Fibroblast of pulmonary artery (primary cell): ENCODE results near the gene ARHGEF9.

ENCODE experiments used
- DNase-seq: peaks from one replicate; pipeline ENCODE4 v3.0.0-alpha.2; 2010; ENCODE audit warnings: low read depth
- H3K4me3 ChIP-seq: replicated peaks from 2 replicates; pipeline ENCODE4 v1.5.1; 2011; ENCODE audit warnings: low read depth, mild to moderate bottlenecking, control low read depth, low read length, moderate library complexity
- CTCF ChIP-seq: IDR thresholded peaks from 2 replicates; pipeline ENCODE4 v1.5.1; 2011; ENCODE audit warnings: mild to moderate bottlenecking, control low read depth, low read length, inconsistent platforms; ENCODE audit errors: missing control alignments

Gene ARHGEF9

GRCh38 chrX:63708801-63709200 lies 76.2 kb downstream of the ARHGEF9 start:
- no peak for DNase-seq
- no peak for TF ChIP-seq CTCF
- H3K4me3 ChIP-seq, result no peak overlapping the region

DNA sequence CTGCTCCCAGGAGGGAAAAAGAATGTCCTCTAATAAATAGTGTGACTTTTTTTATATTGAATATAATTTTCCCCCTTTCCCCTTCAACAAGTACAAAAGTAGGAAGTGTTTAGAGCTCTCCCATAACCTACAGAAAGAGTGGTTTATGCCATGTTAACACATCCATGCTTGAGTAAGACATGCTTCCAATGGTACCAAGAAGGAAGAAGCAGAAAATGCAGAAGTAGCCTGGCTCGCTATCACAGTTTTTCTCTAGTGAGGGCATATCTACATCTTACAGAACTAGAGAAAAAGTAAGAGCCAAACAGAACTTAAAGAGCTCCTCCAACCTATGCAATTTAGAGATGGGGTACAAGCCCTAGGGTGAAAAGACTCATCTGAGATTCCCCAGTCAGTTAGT lies 82.5 kb downstream of the ARHGEF9 start:
- H3K4me3 ChIP-seq, result no peak overlapping the region
- no peak for TF ChIP-seq CTCF
- DNase-seq, result no peak

DNA sequence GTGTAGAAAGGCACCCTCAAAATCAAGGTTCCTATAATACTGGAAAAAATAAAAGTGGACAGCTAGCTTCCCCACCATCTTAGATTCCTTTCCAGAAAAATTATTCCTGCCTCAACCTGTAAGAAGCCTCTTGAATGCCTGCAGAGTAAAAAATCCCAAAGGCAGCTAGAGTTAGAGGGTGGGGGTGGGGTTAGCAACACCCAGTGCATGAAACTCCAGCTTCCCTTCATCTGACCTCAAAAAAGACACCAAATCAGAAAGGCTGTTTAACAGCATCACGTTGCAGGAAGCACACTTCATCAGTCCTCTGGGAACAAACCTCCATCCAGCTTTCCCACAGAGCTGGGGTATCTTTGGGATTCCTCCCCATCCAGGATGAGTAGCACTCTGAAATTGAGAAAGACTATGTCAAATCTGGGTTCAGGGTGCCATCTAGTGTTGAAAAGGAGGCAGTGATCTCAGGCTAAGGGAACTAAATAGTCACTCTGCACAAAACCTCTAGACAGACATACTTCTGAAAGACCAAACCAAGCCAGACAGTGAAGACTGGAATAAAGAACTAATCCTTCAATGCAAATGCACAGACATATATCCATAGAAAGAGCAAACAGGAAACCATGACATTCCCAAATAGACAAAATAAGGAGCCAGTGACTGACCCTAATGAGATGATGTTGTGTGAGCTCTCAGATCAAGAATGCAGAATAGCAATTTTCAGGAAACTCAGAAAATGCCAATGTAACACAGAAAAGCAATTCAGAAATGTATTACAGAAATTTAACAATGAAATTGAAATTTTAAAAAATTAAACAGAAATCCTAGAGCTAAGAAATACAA lies 97.9 kb downstream of the ARHGEF9 start:
- peak; percentile 74 for TF ChIP-seq CTCF
- H3K4me3 ChIP-seq, result no peak overlapping the region
- peak; percentile 60 for DNase-seq

DNA sequence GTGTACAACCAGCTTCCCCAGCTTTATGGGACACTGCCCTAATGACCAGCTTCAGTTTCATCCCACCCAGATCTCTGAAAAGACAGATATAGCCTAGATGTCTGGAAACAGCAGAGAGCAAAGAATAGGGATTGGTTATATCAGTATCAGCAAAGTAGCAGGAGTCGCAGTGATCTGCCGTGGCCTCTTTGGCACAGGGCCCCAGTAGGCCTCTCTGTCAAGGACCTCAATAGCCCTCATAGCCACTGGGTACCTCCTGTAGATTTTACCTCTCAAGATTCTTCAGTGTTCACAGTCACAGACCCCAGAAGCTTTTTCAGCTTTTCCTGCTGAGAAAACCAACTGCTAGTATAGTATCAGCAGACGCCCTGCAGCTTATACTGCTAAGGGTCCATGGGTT lies 104.6 kb downstream of the ARHGEF9 start:
- H3K4me3 ChIP-seq, result no peak overlapping the region
- no peak for TF ChIP-seq CTCF
- no peak for DNase-seq

GRCh38 chrX:63679432-63679831 lies 105.6 kb downstream of the ARHGEF9 start:
- H3K4me3 ChIP-seq, result no peak overlapping the region
- no peak for DNase-seq
- TF ChIP-seq CTCF, result no peak

DNA sequence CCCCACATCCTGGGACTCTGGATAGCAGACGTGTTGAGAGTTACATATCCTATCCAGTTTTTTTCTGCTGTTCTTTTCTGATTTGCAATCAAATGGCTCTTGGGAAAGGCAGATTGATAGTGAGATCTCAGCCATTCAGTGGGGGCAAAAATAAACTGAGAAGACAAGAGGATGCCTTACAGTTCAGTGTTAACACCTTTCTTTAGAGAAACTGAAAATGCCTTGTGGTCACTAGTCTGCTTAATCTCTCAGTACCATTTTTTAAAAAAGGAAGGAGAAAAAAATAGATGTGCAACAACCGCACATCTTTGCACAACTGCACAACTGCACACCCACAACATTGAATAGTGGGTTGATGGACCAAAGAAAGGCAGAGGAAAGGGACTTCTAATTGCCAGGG lies 109.3 kb downstream of the ARHGEF9 start:
- H3K4me3 ChIP-seq, result no peak overlapping the region

More for the DNA sequence above, 109.3 kb downstream of the ARHGEF9 start:
- no peak for DNase-seq
- TF ChIP-seq CTCF, result no peak
